Heart left ventricle (tissue), 16 donors: ENCODE data around the gene CD74. TPM values are rescaled to one million over a fixed set of nuclear protein-coding genes. Genes with fewer than 3 reads are reported as not detected.

Experiments
- ATAC-seq, 4 donors: fragments of 200-7000 bp; cut with Tn5 transposase; one replicate each; pipeline ENCODE4 v1.9.1; 2020 to 2022; ENCODE audit warnings: moderate library complexity in 4 of 4, mild to moderate bottlenecking in 3 of 4, moderate number of reproducible peaks in 1 of 4
- DNase-seq, 5 donors: peaks; one replicate each; pipeline ENCODE4 v3.0.0-alpha.2; 2020
- H3K27ac ChIP-seq, 12 donors: fragments of 200-600 bp; sonication (generic) in 4 of 12; one replicate each; pipeline versions ENCODE4 v1.5.0 to v1.8.0; 2016 to 2022; ENCODE audit warnings: mild to moderate bottlenecking in 2 of 12
- H3K27me3 ChIP-seq, 9 donors: fragments of 200-600 bp; sonication (generic) in 2 of 9; one replicate each; pipeline versions ENCODE4 v1.5.1 to v1.8.0; 2016 to 2022; ENCODE audit warnings: mild to moderate bottlenecking in 3 of 9
- H3K36me3 ChIP-seq, 9 donors: fragments of 200-600 bp; sonication (generic) in 2 of 9; one replicate each; pipeline versions ENCODE4 v1.5.0 to v1.8.0; 2018 to 2022; ENCODE audit warnings: mild to moderate bottlenecking in 2 of 9
- H3K4me1 ChIP-seq, 12 donors: fragments of 200-600 bp; sonication (generic) in 4 of 12; one replicate each; pipeline versions ENCODE4 v1.5.0 to v1.8.0; 2016 to 2022; ENCODE audit warnings: mild to moderate bottlenecking in 3 of 12
- H3K4me3 ChIP-seq, 12 donors: fragments of 200-600 bp; sonication (generic) in 4 of 12; one replicate each; pipeline versions ENCODE4 v1.5.0 to v1.8.0; 2017 to 2022; ENCODE audit warnings: mild to moderate bottlenecking in 9 of 12, moderate library complexity in 4 of 12
- H3K9me3 ChIP-seq, 12 donors: fragments of 200-600 bp; sonication (generic) in 4 of 12; one replicate each; pipeline versions ENCODE4 v1.5.0 to v1.8.0; 2016 to 2022; ENCODE audit warnings: mild to moderate bottlenecking in 1 of 12
- POLR2A ChIP-seq, 2 donors: fragments of 450-650 bp; IDR thresholded peaks; one replicate each; pipeline ENCODE4 v1.6.1; 2017; ENCODE audit warnings: antibody characterized with exemption in 2 of 2, mild to moderate bottlenecking in 2 of 2, moderate library complexity in 2 of 2
- WGBS, 4 donors: extraction: QIAGEN DNeasy Blood & Tissue Kit in 2 of 4; methylation state at CpG; one replicate each; pipeline versions ENCODE4 v1.1.5 to v1.1.7; 2013 to 2018; 5-methylcytosine and 5-hydroxymethylcytosine counted together
- intact Hi-C, 10 donors: fragments of 100-400 bp; cut with DNase I; formaldehyde crosslinking; loops; one replicate each; pipeline versions ENCODE4 v1.11.1 to v1.14.2; 2022
- polyA plus RNA-seq, 2 donors: library from polyadenylated mRNA; stranded (reverse); fragments of 200-250 nt; gene quantifications; one replicate each; pipeline ENCODE4 v1.2.3, GENCODE V29; 2013
- total RNA-seq, 9 donors: library from RNA; depleted of rRNA in 2 of 9; stranded (reverse); fragments of >200 nt in 2 of 9; fragmentation: NEBNext Ultra II Directional in 3 of 9; extraction: Animal tissue kit (Norgen Biotek cat#: 25700) in 3 of 9; gene quantifications; one replicate each; pipeline versions ENCODE4 v1.1.0 to v1.2.4, GENCODE V29; 2016 to 2023
- TF ChIP-seq, protein P1 (sequence below), 12 donors: fragments of 200-600 bp; sonication (generic) in 4 of 12; IDR thresholded peaks; one replicate each; pipeline versions ENCODE4 v1.5.0 to v1.8.0; 2018 to 2022; ENCODE audit warnings: antibody characterized with exemption in 12 of 12, mild to moderate bottlenecking in 5 of 12
- donor health status: ischemic (EF 13 %, LVEDD 7.1; RV severe dilation, severe dysfunction).
- donor health status: healthy with polysubstance abuse.
- donor health status: DM: no; HTN: yes; CAD: no.
- donor health status: DM: no; HTN: no; CAD: no.
- donor health status: ischemic (EF 25% LVEDD 6.9; RV normal size, moderate dysfunction).
- donor health status: ischemic (EF 25% LVEDD 5.7; RV mildly dilated, moderate dysfunction).
- donor health status: healthy.
- donor health status: DM: yes; HTN: yes; CAD: no.
- donor health status: ischemic (EF 35%, LVEDD 5.7; RV mildly dilated, moderate dysfunction).
- donor health status: nonischemic (EF 11% LVEDD 7.7; RV severe dilation, severe dysfunction).
- donor health status: DM: yes; HTN: yes; CAD: no.
- donor health status: PGD.
- donor health status: ischemic (EF 29% LVEDD 5.4; RV normal size, mild dysfunction).
- donor health status: nonischemic (EF 23%, LVEDD 6.1; RV moderate dilation, normal function).

Gene CD74
- total and polyA plus RNA-seq, 11 donors: 139 to 2,756 (median 290) TPM

DNA sequence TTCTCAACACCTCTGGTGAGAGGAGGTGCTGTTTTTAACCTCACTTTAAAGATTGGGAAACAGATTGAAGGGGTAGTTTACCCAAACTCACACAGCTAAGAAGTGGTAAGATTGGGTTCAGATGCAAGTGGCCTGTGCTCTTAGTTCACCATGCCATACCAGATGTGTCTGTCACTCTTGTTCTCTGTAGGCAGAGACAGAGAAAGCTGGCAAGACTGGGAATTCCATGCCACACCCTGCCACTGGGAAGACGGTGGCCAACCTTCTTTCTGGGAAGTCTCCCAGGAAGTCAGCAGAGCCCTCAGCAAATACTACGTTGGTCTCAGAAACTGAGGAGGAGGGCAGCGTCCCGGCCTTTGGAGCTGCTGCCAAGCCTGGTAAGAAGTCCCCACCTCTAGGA is 44.2 kb downstream of the CD74 start:
- WGBS, 4 donors: 91 to 94% (median 93%) methylated on average over 4 of the region's 4 CpGs; no CpG with 5 or more reads in 1 of the 4 donors
- no peak overlapping the region for H3K4me3 ChIP-seq
- peaks cover 6 to 96% (median 93%) of the 10 kb centered on the region in 9 donors for H3K36me3 ChIP-seq
- H3K27me3 ChIP-seq: no peaks in the 10 kb centered on the region
- no peaks in the 10 kb centered on the region for H3K9me3 ChIP-seq
- H3K27ac ChIP-seq: no peak overlapping the region
- ATAC-seq: no peak
- no peaks in the 10 kb centered on the region for H3K4me1 ChIP-seq
- intact Hi-C loops: no loop called here
- TF ChIP-seq, protein P1, sequence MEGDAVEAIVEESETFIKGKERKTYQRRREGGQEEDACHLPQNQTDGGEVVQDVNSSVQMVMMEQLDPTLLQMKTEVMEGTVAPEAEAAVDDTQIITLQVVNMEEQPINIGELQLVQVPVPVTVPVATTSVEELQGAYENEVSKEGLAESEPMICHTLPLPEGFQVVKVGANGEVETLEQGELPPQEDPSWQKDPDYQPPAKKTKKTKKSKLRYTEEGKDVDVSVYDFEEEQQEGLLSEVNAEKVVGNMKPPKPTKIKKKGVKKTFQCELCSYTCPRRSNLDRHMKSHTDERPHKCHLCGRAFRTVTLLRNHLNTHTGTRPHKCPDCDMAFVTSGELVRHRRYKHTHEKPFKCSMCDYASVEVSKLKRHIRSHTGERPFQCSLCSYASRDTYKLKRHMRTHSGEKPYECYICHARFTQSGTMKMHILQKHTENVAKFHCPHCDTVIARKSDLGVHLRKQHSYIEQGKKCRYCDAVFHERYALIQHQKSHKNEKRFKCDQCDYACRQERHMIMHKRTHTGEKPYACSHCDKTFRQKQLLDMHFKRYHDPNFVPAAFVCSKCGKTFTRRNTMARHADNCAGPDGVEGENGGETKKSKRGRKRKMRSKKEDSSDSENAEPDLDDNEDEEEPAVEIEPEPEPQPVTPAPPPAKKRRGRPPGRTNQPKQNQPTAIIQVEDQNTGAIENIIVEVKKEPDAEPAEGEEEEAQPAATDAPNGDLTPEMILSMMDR (IDR thresholded peaks at IDR 0.05): no peak
- no peak for TF ChIP-seq POLR2A (IDR thresholded peaks at IDR 0.05)
- no peak for DNase-seq

GRCh38 chr5:150364004-150364403 is 48.7 kb downstream of the CD74 start:
- 92 to 94% (median 93%) methylated on average over 9 of the region's 9 CpGs for WGBS, 4 donors
- no peak for ATAC-seq
- no peak overlapping the region for H3K4me3 ChIP-seq
- no peak overlapping the region for H3K27ac ChIP-seq
- no peaks in the 10 kb centered on the region for H3K27me3 ChIP-seq
- intact Hi-C loops: no loop called here
- no peaks in the 10 kb centered on the region for H3K9me3 ChIP-seq
- peaks cover 3 to 86% (median 75%) of the 10 kb centered on the region in 9 donors for H3K36me3 ChIP-seq
- no peak for TF ChIP-seq POLR2A (IDR thresholded peaks at IDR 0.05)
- TF ChIP-seq, protein P1 (IDR thresholded peaks at IDR 0.05): no peak
- DNase-seq: peak in 1 of 5 donors; percentile 6
- H3K4me1 ChIP-seq: peaks cover 0 to 4% (median 0%) of the 10 kb centered on the region in 12 donors

DNA sequence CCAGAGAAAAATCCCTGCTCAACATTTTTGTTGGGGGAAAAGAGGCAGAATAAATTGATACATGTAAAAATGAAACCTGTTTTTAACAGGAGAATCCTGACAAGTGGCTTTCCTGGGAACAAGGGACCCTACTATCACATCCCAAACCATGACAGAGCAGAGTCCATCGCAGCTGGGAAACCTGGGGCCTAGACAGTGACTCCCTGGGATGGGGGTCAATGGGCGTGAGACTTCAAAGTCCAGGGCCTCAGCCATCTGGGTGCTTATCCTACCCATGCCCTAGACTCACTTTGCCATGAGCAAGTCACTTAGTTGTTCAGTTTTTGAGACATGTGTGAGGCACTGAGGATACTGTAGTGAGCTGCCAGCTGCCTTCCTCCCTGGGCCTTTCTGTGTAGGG is 49.5 kb downstream of the CD74 start:
- DNase-seq (no peak), ATAC-seq (no peak)
- TF ChIP-seq POLR2A (IDR thresholded peaks at IDR 0.05): no peak
- TF ChIP-seq, protein P1 (IDR thresholded peaks at IDR 0.05): no peak
- H3K27ac ChIP-seq: no peak overlapping the region
- H3K36me3 ChIP-seq: peaks cover 3 to 78% (median 67%) of the 10 kb centered on the region in 9 donors
- intact Hi-C loops: no loop called here
- H3K4me3 ChIP-seq: no peak overlapping the region
- H3K9me3 ChIP-seq: no peaks in the 10 kb centered on the region
- H3K4me1 ChIP-seq: peaks cover 0 to 12% (median 7%) of the 10 kb centered on the region in 12 donors
- WGBS, 4 donors: 95 to 100% (median 100%) methylated on average over 2 of the region's 2 CpGs
- H3K27me3 ChIP-seq: no peaks in the 10 kb centered on the region

DNA sequence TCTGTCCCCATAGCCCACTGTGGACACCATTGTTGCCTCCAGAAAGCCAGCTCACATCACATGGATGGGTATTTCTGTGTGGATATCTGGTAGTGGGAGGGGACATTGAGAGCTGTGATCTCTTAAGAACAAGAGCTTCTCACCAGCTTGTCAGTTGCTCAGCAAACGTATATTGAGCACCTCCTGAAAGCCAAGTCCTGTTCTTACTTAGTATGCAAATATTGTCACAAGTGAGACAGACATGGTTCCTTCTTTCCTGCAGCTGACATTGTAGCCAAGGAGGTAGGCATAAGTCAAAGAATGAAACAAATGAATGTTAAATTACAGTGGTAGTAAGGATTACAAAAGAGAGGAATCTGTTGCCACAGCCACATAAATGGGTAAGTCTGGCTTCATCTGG is 51.4 kb downstream of the CD74 start:
- H3K4me1 ChIP-seq: peaks cover 0 to 20% (median 12%) of the 10 kb centered on the region in 12 donors
- no peaks in the 10 kb centered on the region for H3K27me3 ChIP-seq
- intact Hi-C loops: no loop called here
- H3K36me3 ChIP-seq: peaks cover 0 to 62% (median 52%) of the 10 kb centered on the region in 9 donors
- ATAC-seq (no peak), DNase-seq (no peak)
- H3K4me3 ChIP-seq: no peak overlapping the region
- TF ChIP-seq POLR2A (IDR thresholded peaks at IDR 0.05): no peak
- TF ChIP-seq, protein P1 (IDR thresholded peaks at IDR 0.05): no peak
- no peaks in the 10 kb centered on the region for H3K9me3 ChIP-seq
- no peak overlapping the region for H3K27ac ChIP-seq
- WGBS, 4 donors: 80 to 93% (median 89%) methylated on average over 1 of the region's 1 CpG
